HEK293 (cell line): ENCODE measurements around the gene JAGN1.

Experiments used
- CTCF ChIA-PET: fragments of 350-600 bp; formaldehyde crosslinking; extraction: SDS; loops from one replicate; lab custom pipeline; 2021; ENCODE audit warnings: antibody characterized with exemption; lab: Yijun Ruan, JAX
- POLR2A ChIA-PET: fragments of 300-600 bp; formaldehyde crosslinking; extraction: SDS; loops from one replicate; lab custom pipeline; 2020; ENCODE audit warnings: antibody characterized with exemption, inconsistent platforms; lab: Yijun Ruan, JAX
- H3K27ac ChIP-seq: fragments of 200-500 bp; sonication (Bioruptor generic); 2 replicates; pipeline ENCODE4 v1.5.1; 2014; ENCODE audit warnings: low read depth, low read length, control low read depth, inconsistent platforms; ENCODE audit errors: extremely low read depth
- H3K36me3 ChIP-seq, 2 experiments: fragments of 200-500 bp in 1 of 2; sonication (Bioruptor generic) in 1 of 2; 1 replicate in 1 of 2; 2 replicates in 1 of 2; pipeline ENCODE4 v1.5.1; 2014 to 2017; ENCODE audit warnings: inconsistent platforms in 2 of 2, low read length in 2 of 2; ENCODE audit not compliant: control insufficient read depth in 2 of 2, insufficient read depth in 1 of 2
- H3K4me1 ChIP-seq: fragments of 200-500 bp; sonication (Bioruptor generic); 2 replicates; pipeline ENCODE4 v1.5.1; 2014; ENCODE audit warnings: mild to moderate bottlenecking, low read length, inconsistent platforms; ENCODE audit not compliant: control insufficient read depth, insufficient read depth
- H3K4me3 ChIP-seq: 2 replicates; pipeline ENCODE4 v1.5.1; 2011; ENCODE audit warnings: low read depth, mild to moderate bottlenecking, control low read depth, low read length, moderate library complexity
- H3K9me3 ChIP-seq: fragments of 200-500 bp; sonication (Bioruptor generic); 2 replicates; pipeline ENCODE4 v1.5.1; 2014; ENCODE audit warnings: low read depth, low read length, inconsistent platforms; ENCODE audit not compliant: control insufficient read depth, insufficient read depth
- ATF2 ChIP-seq: fragments of 450-650 bp; formaldehyde crosslinking; IDR thresholded peaks from 2 replicates; pipeline ENCODE4 v1.5.1; 2016; ENCODE audit warnings: missing biosample characterization, missing genetic modification characterization, low read depth
- GLI2 ChIP-seq: fragments of 450-650 bp; formaldehyde crosslinking; IDR thresholded peaks from 2 replicates; pipeline ENCODE4; 2017; ENCODE audit warnings: missing biosample characterization, missing genetic modification characterization, low read depth, borderline replicate concordance
- GLI4 ChIP-seq: fragments of 450-650 bp; formaldehyde crosslinking; IDR thresholded peaks from 2 replicates; pipeline ENCODE4 v1.5.1; 2016; ENCODE audit warnings: missing biosample characterization, missing genetic modification characterization
- HOXC10 ChIP-seq: sonication (generic); formaldehyde crosslinking; IDR thresholded peaks from 2 replicates; pipeline ENCODE4 v1.8.1; 2023; ENCODE audit warnings: mild to moderate bottlenecking, missing genetic modification reagents
- INSM2 ChIP-seq: fragments of 450-650 bp; formaldehyde crosslinking; IDR thresholded peaks from 2 replicates; pipeline ENCODE4 v1.5.1; 2016; ENCODE audit warnings: missing biosample characterization, missing genetic modification characterization
- KLF7 ChIP-seq: fragments of 450-650 bp; formaldehyde crosslinking; IDR thresholded peaks from 2 replicates; pipeline ENCODE4 v1.5.1; 2016; ENCODE audit warnings: missing biosample characterization, missing genetic modification characterization, borderline replicate concordance
- PRDM4 ChIP-seq: fragments of 450-650 bp; formaldehyde crosslinking; IDR thresholded peaks from 2 replicates; pipeline ENCODE4 v1.5.1; 2017; ENCODE audit warnings: missing biosample characterization, missing genetic modification characterization
- SALL2 ChIP-seq: fragments of 450-650 bp; formaldehyde crosslinking; IDR thresholded peaks from 2 replicates; pipeline ENCODE4 v1.5.0; 2017; ENCODE audit warnings: missing biosample characterization, mild to moderate bottlenecking, missing genetic modification characterization, borderline replicate concordance
- SETDB1 ChIP-seq: IDR thresholded peaks from one replicate; pipeline ENCODE4 v1.6.1; 2017; ENCODE audit warnings: mild to moderate bottlenecking, low read length, moderate library complexity, mixed read lengths; ENCODE audit not compliant: insufficient read length
- YY1 ChIP-seq: fragments of 450-650 bp; formaldehyde crosslinking; IDR thresholded peaks from 2 replicates; pipeline ENCODE4 v1.5.1; 2018; ENCODE audit warnings: missing biosample characterization, missing genetic modification characterization
- ZBTB1 ChIP-seq: fragments of 450-650 bp; formaldehyde crosslinking; IDR thresholded peaks from 2 replicates; pipeline ENCODE4 v1.5.1; 2016; ENCODE audit warnings: missing biosample characterization, missing genetic modification characterization
- ZBTB21 ChIP-seq: fragments of 450-650 bp; formaldehyde crosslinking; IDR thresholded peaks from 2 replicates; pipeline ENCODE4 v1.5.1; 2017; ENCODE audit warnings: missing biosample characterization, missing genetic modification characterization
- ZBTB6 ChIP-seq: fragments of 450-650 bp; formaldehyde crosslinking; IDR thresholded peaks from 2 replicates; pipeline ENCODE4 v1.5.1; 2017; ENCODE audit warnings: missing biosample characterization, missing genetic modification characterization
- ZBTB7A ChIP-seq: fragments of 450-650 bp; formaldehyde crosslinking; IDR thresholded peaks from 2 replicates; pipeline ENCODE4 v1.5.1; 2016; ENCODE audit warnings: low read depth, missing biosample characterization, missing genetic modification characterization
- ZFHX2 ChIP-seq: fragments of 450-650 bp; formaldehyde crosslinking; conservative IDR thresholded peaks from 2 replicates; pipeline ENCODE4 v1.5.1; 2016; ENCODE audit warnings: missing biosample characterization, missing genetic modification characterization
- ZFP69B ChIP-seq: fragments of 450-650 bp; formaldehyde crosslinking; IDR thresholded peaks from 2 replicates; pipeline ENCODE4 v1.5.1; 2016; ENCODE audit warnings: missing biosample characterization, missing genetic modification characterization
- ZNF10 ChIP-seq: fragments of 450-650 bp; formaldehyde crosslinking; IDR thresholded peaks from 2 replicates; pipeline ENCODE4 v1.5.1; 2017; ENCODE audit warnings: missing biosample characterization, missing genetic modification characterization
- ZNF184 ChIP-seq: fragments of 450-650 bp; IDR thresholded peaks from 2 replicates; pipeline ENCODE4 v1.5.1; 2018; ENCODE audit warnings: missing biosample characterization, mild to moderate bottlenecking, missing genetic modification characterization
- ZNF211 ChIP-seq: fragments of 450-650 bp; formaldehyde crosslinking; IDR thresholded peaks from 2 replicates; pipeline ENCODE4 v1.5.1; 2016; ENCODE audit warnings: low read depth, missing biosample characterization, missing genetic modification characterization
- ZNF248 ChIP-seq: fragments of 450-650 bp; formaldehyde crosslinking; IDR thresholded peaks from 2 replicates; pipeline ENCODE4 v1.5.1; 2017; ENCODE audit warnings: missing biosample characterization, missing genetic modification characterization
- ZNF433 ChIP-seq: fragments of 450-650 bp; formaldehyde crosslinking; IDR thresholded peaks from 2 replicates; pipeline ENCODE4 v1.5.1; 2016; ENCODE audit warnings: missing biosample characterization, missing genetic modification characterization, low read depth
- ZNF521 ChIP-seq: fragments of 450-650 bp; formaldehyde crosslinking; IDR thresholded peaks from 2 replicates; pipeline ENCODE4 v1.5.1; 2017; ENCODE audit warnings: missing biosample characterization, mild to moderate bottlenecking, missing genetic modification characterization
- ZNF544 ChIP-seq: fragments of 450-650 bp; formaldehyde crosslinking; IDR thresholded peaks from 2 replicates; pipeline ENCODE4 v1.5.0; 2017; ENCODE audit warnings: missing biosample characterization, missing genetic modification characterization
- ZNF561 ChIP-seq: fragments of 450-650 bp; IDR thresholded peaks from 2 replicates; pipeline ENCODE4 v1.5.1; 2018; ENCODE audit warnings: missing biosample characterization, missing genetic modification characterization, borderline replicate concordance
- ZNF571 ChIP-seq: fragments of 450-650 bp; formaldehyde crosslinking; IDR thresholded peaks from 2 replicates; pipeline ENCODE4 v1.5.0; 2017; ENCODE audit warnings: missing biosample characterization, missing genetic modification characterization
- ZNF600 ChIP-seq: fragments of 450-650 bp; formaldehyde crosslinking; IDR thresholded peaks from 2 replicates; pipeline ENCODE4 v1.5.1; 2016; ENCODE audit warnings: missing biosample characterization, missing genetic modification characterization
- ZNF626 ChIP-seq: fragments of 450-650 bp; sonication (Bioruptor Pico); formaldehyde crosslinking; IDR thresholded peaks from 2 replicates; pipeline ENCODE4 v1.5.1; 2018; ENCODE audit warnings: missing biosample characterization, missing genetic modification characterization, inconsistent platforms
- ZNF704 ChIP-seq: fragments of 450-650 bp; formaldehyde crosslinking; IDR thresholded peaks from 2 replicates; pipeline ENCODE4 v1.5.1; 2016; ENCODE audit warnings: missing biosample characterization, missing genetic modification characterization
- ZNF776 ChIP-seq: fragments of 450-650 bp; formaldehyde crosslinking; IDR thresholded peaks from 2 replicates; pipeline ENCODE4 v1.5.0; 2017; ENCODE audit warnings: missing biosample characterization, missing genetic modification characterization, borderline replicate concordance
- ZSCAN30 ChIP-seq: fragments of 450-650 bp; IDR thresholded peaks from 2 replicates; pipeline ENCODE4 v1.5.1; 2018; ENCODE audit warnings: missing biosample characterization, mild to moderate bottlenecking, missing genetic modification characterization, moderate library complexity

JAGN1 gene

GRCh38 chr3:9913601-9914000, 23.2 kb downstream of the JAGN1 start:
- Histone ChIP-seq H3K36me3 (no peaks in the 10 kb centered on the region), H3K9me3 (no peaks in the 10 kb centered on the region), H3K27ac (no peak overlapping the region), H3K4me3 (no peak overlapping the region), H3K4me1 (peaks cover 19% of the 10 kb centered on the region)
- ChIA-PET CTCF (interaction anchor here (1.1 kb wide), 1 partner anchor 59 kb away, joined by 3 read pairs; no protein-coding TSS in a partner anchor), POLR2A (no interaction called here)
- no peak for TF ChIP-seq INSM2 (tag by site-specific recombination)
- no peak for TF ChIP-seq ZNF626 (tag by site-specific recombination)
- no peak for TF ChIP-seq ZBTB1 (tag by site-specific recombination)
- TF ChIP-seq ZNF776 (tag by site-specific recombination): no peak
- TF ChIP-seq KLF7 (tag by site-specific recombination): no peak
- TF ChIP-seq ZNF10: no peak
- no peak for TF ChIP-seq YY1 (tag by site-specific recombination)
- TF ChIP-seq ZNF600: no peak
- TF ChIP-seq ZFHX2 (tag by site-specific recombination): no peak
- TF ChIP-seq ZBTB6 (tag by site-specific recombination): no peak
- no peak for TF ChIP-seq ZNF544
- no peak for TF ChIP-seq ZFP69B (tag by site-specific recombination)
- no peak for TF ChIP-seq HOXC10 (CRISPR knock-in tag)
- TF ChIP-seq ZNF571 (tag by site-specific recombination): no peak
- TF ChIP-seq ZNF704 (tag by site-specific recombination): no peak

GRCh38 chr3:9914011-9914410, 23.6 kb downstream of the JAGN1 start:
- peaks cover 19% of the 10 kb centered on the region for H3K4me1 ChIP-seq
- TF ChIP-seq SALL2 (no peak), SETDB1 (no peak), GLI4 (no peak), GLI2 (tag by site-specific recombination) (no peak), ATF2 (tag by site-specific recombination) (no peak), ZNF561 (tag by site-specific recombination) (no peak), PRDM4 (tag by site-specific recombination) (no peak), ZNF521 (tag by site-specific recombination) (no peak), ZNF433 (tag by site-specific recombination) (no peak), ZSCAN30 (tag by site-specific recombination) (no peak), ZNF184 (tag by site-specific recombination) (no peak), ZBTB7A (tag by site-specific recombination) (no peak), ZBTB21 (tag by site-specific recombination) (no peak), ZNF211 (tag by site-specific recombination) (no peak), ZNF248 (tag by site-specific recombination) (no peak)
- TF ChIP-seq, all 188 proteins: peak for 0
- CTCF ChIA-PET: interaction anchor here (1.1 kb wide), 1 partner anchor 59 kb away, joined by 3 read pairs; no protein-coding TSS in a partner anchor

More at GRCh38 chr3:9914011-9914410, 23.6 kb downstream of the JAGN1 start:
- Histone ChIP-seq H3K27ac (no peak overlapping the region), H3K4me3 (no peak overlapping the region), H3K9me3 (no peaks in the 10 kb centered on the region), H3K36me3 (no peaks in the 10 kb centered on the region)
- POLR2A ChIA-PET: interaction anchor here (0.6 kb wide), 2 partner anchors 12 to 750 kb away, joined by 4 to 8 read pairs; no protein-coding TSS in a partner anchor
